AG04450 (cell line): Measurements from ENCODE around the gene FASN. TPM values are rescaled to one million over a fixed set of nuclear protein-coding genes. Genes with fewer than 3 reads are reported as not detected.

Experiments
- CTCF ChIA-PET: fragments of 300-600, 350-600 bp; formaldehyde crosslinking; extraction: SDS; loops from one replicate; lab custom pipeline; 2022; ENCODE audit warnings: antibody characterized with exemption, inconsistent platforms; lab: Charles Lee
- POLR2A ChIA-PET: fragments of 350-600 bp; formaldehyde crosslinking; extraction: SDS; loops from one replicate; lab custom pipeline; 2021; ENCODE audit warnings: antibody characterized with exemption, inconsistent platforms; lab: Yijun Ruan, JAX
- DNase-seq: peaks from one replicate; pipeline ENCODE4 v3.0.0-alpha.2; 2011; ENCODE audit warnings: low read depth, low spot score
- H3K27ac ChIP-seq: one replicate; pipeline ENCODE4 v1.5.1; 2012; ENCODE audit warnings: low read depth, low read length, control low read depth
- H3K27me3 ChIP-seq: one replicate; pipeline ENCODE4 v1.6.0; 2012; ENCODE audit warnings: low read length; ENCODE audit not compliant: control insufficient read depth, insufficient read depth
- H3K4me3 ChIP-seq: 2 replicates; pipeline ENCODE4 v1.5.1; 2011; ENCODE audit warnings: mild to moderate bottlenecking, low read depth, low read length, control low read depth
- H3K9me3 ChIP-seq: 2 replicates; pipeline ENCODE4 v1.5.1; 2012; ENCODE audit warnings: low read length; ENCODE audit not compliant: control insufficient read depth, insufficient read depth
- polyA plus RNA-seq: library from polyadenylated mRNA; depleted of rRNA; stranded (reverse); fragments of >200 nt; gene quantifications from 2 replicates; pipeline ENCODE4 v1.2.3, GENCODE V29; 2011
- TF ChIP-seq, protein P1 (sequence below): IDR thresholded peaks from 2 replicates; pipeline ENCODE4 v1.5.1; 2011; ENCODE audit warnings: low read depth, low read length, control low read depth, inconsistent platforms

The FASN gene
- polyA plus RNA-seq, 1 experiment: 6.2 TPM

DNA sequence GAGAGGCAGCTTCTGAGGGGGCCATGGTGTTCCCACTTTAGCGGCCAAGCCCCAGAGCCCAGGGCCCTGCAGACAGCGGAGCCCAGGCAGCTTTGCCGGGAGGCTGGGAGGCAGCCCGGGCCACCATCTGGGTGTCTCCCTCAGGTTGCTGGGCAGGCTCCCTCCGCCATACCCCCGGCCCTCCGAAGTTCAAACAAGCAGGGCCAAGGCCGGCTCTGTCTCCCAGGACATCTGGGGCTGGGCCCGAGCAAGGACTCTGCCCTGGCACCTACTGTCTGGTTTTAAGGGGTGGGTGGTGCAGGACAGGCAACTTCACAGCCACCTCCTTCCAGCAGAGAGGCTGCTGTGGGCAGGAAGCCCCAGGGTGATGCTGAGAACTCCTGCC lies 35.1 kb downstream of the FASN start:
- H3K9me3 ChIP-seq: no peaks in the 10 kb centered on the region; the same call in 1 of the 2 replicates
- TF ChIP-seq, protein P1, sequence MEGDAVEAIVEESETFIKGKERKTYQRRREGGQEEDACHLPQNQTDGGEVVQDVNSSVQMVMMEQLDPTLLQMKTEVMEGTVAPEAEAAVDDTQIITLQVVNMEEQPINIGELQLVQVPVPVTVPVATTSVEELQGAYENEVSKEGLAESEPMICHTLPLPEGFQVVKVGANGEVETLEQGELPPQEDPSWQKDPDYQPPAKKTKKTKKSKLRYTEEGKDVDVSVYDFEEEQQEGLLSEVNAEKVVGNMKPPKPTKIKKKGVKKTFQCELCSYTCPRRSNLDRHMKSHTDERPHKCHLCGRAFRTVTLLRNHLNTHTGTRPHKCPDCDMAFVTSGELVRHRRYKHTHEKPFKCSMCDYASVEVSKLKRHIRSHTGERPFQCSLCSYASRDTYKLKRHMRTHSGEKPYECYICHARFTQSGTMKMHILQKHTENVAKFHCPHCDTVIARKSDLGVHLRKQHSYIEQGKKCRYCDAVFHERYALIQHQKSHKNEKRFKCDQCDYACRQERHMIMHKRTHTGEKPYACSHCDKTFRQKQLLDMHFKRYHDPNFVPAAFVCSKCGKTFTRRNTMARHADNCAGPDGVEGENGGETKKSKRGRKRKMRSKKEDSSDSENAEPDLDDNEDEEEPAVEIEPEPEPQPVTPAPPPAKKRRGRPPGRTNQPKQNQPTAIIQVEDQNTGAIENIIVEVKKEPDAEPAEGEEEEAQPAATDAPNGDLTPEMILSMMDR: no peak
- CTCF ChIA-PET: no interaction called here
- H3K4me3 ChIP-seq: no peak overlapping the region
- POLR2A ChIA-PET: interaction anchor here (0.6 kb wide), 1 partner anchor 25 kb away, joined by 3 read pairs; the partner anchor contains the start of gene DCXR
- no peak overlapping the region for H3K27ac ChIP-seq
- H3K27me3 ChIP-seq: no peaks in the 10 kb centered on the region
- DNase-seq: no peak

DNA sequence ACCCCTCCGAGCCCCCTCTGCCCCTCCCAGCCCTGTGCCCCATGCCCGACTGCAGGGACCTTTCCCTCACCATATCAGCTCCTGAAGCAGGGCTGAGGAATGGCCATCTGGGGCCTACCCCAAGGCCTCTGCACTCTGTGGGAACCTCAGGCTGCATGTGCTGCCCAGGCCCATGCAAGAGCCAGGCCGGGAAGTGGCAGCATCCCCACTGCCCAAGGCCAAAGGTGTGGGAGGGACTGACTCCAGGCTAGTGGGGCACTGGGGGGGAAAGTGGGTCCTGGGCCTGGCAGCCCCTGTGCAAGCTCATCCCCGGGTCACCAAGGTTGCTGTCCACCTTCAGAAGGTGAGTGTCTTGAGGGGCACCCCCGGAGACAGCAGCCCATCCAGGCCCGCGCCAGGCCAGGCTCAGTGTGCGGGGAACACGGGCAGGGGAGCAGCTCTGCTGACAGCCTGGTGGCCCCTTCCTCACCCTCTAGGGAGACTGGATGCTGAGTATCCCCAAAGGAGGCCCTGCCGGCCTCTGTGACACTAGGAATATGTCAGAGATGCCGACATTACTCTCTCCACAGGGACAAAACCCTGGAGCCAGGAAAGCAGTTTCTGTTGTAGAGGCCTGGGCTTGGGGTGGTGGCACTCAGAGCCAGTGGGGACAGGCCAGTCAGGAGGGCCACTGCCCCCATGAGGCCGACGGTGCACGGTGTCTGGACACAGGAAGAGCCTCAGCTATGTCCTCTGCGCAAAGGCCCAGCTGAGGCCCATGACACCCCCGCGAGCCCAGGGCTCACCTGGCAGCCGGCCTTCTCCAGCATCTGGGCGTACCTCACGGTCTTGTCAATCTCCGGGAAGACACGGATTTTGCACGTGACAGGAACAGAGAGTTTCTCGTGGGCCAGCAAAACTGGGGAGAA lies 35.7 kb downstream of the FASN start:
- no peak for DNase-seq
- no peaks in the 10 kb centered on the region for H3K27me3 ChIP-seq
- H3K9me3 ChIP-seq: no peaks in the 10 kb centered on the region; the same call in 1 of the 2 replicates
- TF ChIP-seq, protein P1: no peak
- CTCF ChIA-PET: no interaction called here
- no peak overlapping the region for H3K27ac ChIP-seq
- POLR2A ChIA-PET: interaction anchor here (0.6 kb wide), 1 partner anchor 25 kb away, joined by 3 read pairs; the partner anchor contains the start of gene DCXR
- H3K4me3 ChIP-seq: no peak overlapping the region

DNA sequence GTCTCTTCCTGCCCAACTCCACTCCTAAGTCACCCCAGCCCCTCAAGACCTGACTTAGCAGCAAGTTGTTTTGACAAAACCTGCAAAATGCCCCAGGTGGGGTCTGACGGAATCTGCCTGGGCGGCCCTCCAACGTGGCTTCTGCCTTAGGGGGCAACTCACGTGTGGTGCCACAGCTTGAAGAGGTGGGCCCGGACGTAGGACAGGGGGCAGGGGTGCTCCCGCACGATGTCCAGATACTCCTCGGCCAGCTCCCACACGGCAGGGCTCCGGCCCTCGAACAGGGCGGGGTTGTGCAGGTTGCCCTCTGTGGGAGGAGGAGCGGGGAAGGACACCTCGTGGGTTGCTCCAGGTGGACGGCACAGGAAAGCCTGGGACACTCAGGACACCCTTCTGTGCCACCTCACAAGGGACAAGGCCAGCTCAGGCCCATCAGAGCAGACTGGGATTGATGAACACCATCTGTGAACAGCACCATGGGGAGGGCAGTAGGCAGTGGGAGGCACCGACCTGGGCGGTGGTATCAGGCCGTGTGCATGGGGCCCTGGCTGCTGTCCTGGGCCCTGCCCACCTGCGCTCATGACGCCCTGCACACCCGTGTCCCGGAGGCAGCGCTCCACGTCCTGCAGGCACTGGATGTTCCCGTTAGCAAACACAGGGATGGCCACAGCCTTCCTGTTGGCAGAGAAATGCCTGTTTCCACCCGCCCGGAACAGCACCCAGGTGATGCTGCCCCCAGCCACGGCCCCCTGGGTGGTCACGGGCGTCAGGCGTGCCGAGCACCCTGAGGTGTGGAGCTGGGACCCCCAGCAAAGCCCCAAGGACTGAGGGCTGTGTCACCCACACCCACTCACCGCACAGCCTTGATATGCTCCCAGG lies 36.8 kb downstream of the FASN start:
- no peak overlapping the region for H3K27ac ChIP-seq
- no peaks in the 10 kb centered on the region for H3K27me3 ChIP-seq
- ChIA-PET CTCF (no interaction called here), POLR2A (interaction anchor here (0.7 to 1.7 kb wide), 2 partner anchors 16 to 38 kb away, joined by 3 to 4 read pairs; partner anchors contain the start of genes CENPX and LRRC45)
- DNase-seq: no peak
- no peak overlapping the region for H3K4me3 ChIP-seq
- H3K9me3 ChIP-seq: no peaks in the 10 kb centered on the region; the same call in 1 of the 2 replicates
- TF ChIP-seq, protein P1: no peak

DNA sequence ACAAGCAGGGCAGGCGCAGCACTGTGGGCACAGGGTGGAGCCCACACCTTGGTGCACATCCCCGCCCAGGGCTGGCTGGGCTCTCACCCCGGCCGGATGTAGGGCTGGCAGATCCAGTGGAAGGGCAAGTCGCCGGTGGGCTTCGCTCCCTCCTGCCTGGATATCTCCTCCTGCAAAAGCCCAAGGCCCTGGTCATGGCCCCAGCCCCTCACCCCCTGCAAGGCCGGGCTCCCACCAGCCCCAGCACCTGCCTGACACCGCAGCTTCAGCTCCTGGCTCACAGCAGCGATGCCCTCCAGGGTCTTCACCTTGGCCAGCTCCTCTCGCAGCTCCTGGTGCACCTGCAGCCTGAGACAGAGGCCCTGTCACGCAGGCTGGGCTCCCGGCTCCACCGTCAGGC lies 37.4 kb downstream of the FASN start:
- TF ChIP-seq, protein P1: no peak
- ChIA-PET CTCF (no interaction called here), POLR2A (interaction anchor here (0.7 to 2.2 kb wide), 3 partner anchors 16 to 38 kb away, joined by 3 to 5 read pairs (median 4); partner anchors contain the start of genes CENPX, DCXR and LRRC45)
- H3K27ac ChIP-seq: no peak overlapping the region
- no peak for DNase-seq
- H3K9me3 ChIP-seq: no peaks in the 10 kb centered on the region; the same call in 1 of the 2 replicates
- H3K4me3 ChIP-seq: no peak overlapping the region
- no peaks in the 10 kb centered on the region for H3K27me3 ChIP-seq
